ENCODE measurements around the gene TXNL4A. TPM values are rescaled to one million over a fixed set of nuclear protein-coding genes. Genes with fewer than 3 reads are reported as not detected.
"Not testable (repeated sequence)": the region's sequence is repeated elsewhere in the genome, so short reads cannot be mapped to it uniquely, and the experiment has no call there.

The TXNL4A gene
- total RNA-seq, 1 donor from 2014 or later = 44.3 TPM

DNA sequence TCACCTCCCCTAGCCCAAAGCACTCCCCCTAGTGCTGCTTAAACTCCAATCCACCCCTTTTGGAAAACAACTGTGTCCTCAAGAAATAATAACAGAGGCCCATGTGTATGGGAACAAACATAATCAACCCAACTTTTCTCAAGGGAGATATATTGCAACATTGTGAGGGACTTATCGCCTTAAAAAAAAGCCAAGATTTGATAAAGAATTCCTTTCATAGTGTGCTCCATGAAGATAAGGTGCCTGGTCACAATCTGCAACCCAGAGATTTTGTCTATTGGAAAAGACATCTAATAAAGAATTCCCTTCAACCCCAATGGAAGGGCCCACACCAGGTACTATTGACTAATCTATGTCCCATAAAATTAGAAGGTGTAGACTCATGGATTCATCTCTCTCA, 41.3 kb upstream of the TXNL4A start:
- no peak overlapping the region for H3K4me2 ChIP-seq

GRCh38 chr18:80027719-80028118, 39.4 kb upstream of the TXNL4A start:
- Mint-ChIP-seq H3K36me3 (peaks cover 16% of the 10 kb centered on the region), H3K9me3 (peaks cover 44% of the 10 kb centered on the region)
- not testable (repeated sequence) for H3K27ac Mint-ChIP-seq; H3K4me1 Mint-ChIP-seq; H3K27me3 Mint-ChIP-seq (ENCODE audit: insufficient read depth, low read depth); H3K9ac ChIP-seq; DNase-seq (ENCODE audit: low spot score); H3K79me2 ChIP-seq (ENCODE audit: low read depth); H3K4me2 ChIP-seq; H3K4me3 ChIP-seq; H3K27me3 ChIP-seq; H3K27ac ChIP-seq; H3K4me1 ChIP-seq; H2AFZ ChIP-seq (replicated peaks); H3F3A ChIP-seq (ENCODE audit: low read depth); H3K4me3 Mint-ChIP-seq; H3K36me3 ChIP-seq; H4K20me1 ChIP-seq (ENCODE audit: low read depth)
- H3K9me3 ChIP-seq (ENCODE audit: low read depth) = peaks cover 13% of the 10 kb centered on the region

More for the DNA sequence above, 41.3 kb upstream of the TXNL4A start:
- Mint-ChIP-seq H3K27me3 (ENCODE audit: insufficient read depth, low read depth) (peaks cover 2% of the 10 kb centered on the region), H3K36me3 (peaks cover 13% of the 10 kb centered on the region), H3K9me3 (peaks cover 26% of the 10 kb centered on the region), H3K4me1 (peaks cover 8% of the 10 kb centered on the region), H3K27ac (no peak overlapping the region), H3K4me3 (no peak overlapping the region)
- H2AFZ ChIP-seq (replicated peaks) = no peak overlapping the region
- no peaks in the 10 kb centered on the region for H3K36me3 ChIP-seq
- H3K9me3 ChIP-seq (ENCODE audit: low read depth) = peaks cover under 1% of the 10 kb centered on the region
- no peak overlapping the region for H3K4me3 ChIP-seq
- peaks cover 12% of the 10 kb centered on the region for H3F3A ChIP-seq (ENCODE audit: low read depth)
- peaks cover 4% of the 10 kb centered on the region for H3K27me3 ChIP-seq
- no peak for DNase-seq (ENCODE audit: low spot score)
- H3K27ac ChIP-seq = no peak overlapping the region
- H3K4me1 ChIP-seq = peaks cover under 1% of the 10 kb centered on the region
- H3K9ac ChIP-seq = no peak overlapping the region
- TF ChIP-seq EZH2 (IDR thresholded peaks at IDR 0.05) (no peak), EZH2phosphoT487 (IDR thresholded peaks at IDR 0.05) (no peak)
- TF ChIP-seq, protein P1, sequence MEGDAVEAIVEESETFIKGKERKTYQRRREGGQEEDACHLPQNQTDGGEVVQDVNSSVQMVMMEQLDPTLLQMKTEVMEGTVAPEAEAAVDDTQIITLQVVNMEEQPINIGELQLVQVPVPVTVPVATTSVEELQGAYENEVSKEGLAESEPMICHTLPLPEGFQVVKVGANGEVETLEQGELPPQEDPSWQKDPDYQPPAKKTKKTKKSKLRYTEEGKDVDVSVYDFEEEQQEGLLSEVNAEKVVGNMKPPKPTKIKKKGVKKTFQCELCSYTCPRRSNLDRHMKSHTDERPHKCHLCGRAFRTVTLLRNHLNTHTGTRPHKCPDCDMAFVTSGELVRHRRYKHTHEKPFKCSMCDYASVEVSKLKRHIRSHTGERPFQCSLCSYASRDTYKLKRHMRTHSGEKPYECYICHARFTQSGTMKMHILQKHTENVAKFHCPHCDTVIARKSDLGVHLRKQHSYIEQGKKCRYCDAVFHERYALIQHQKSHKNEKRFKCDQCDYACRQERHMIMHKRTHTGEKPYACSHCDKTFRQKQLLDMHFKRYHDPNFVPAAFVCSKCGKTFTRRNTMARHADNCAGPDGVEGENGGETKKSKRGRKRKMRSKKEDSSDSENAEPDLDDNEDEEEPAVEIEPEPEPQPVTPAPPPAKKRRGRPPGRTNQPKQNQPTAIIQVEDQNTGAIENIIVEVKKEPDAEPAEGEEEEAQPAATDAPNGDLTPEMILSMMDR (IDR thresholded peaks at IDR 0.05) = no peak
- H3K79me2 ChIP-seq (ENCODE audit: low read depth) = peaks cover 1% of the 10 kb centered on the region
- no peaks in the 10 kb centered on the region for H4K20me1 ChIP-seq (ENCODE audit: low read depth)

- Histone ChIP-seq H3K9ac (no peak overlapping the region), H4K20me1 (ENCODE audit: low read depth) (no peaks in the 10 kb centered on the region), H3K4me2 (no peak overlapping the region), H3K36me3 (no peaks in the 10 kb centered on the region), H3K27ac (no peak overlapping the region), H3K4me3 (no peak overlapping the region), H2AFZ (replicated peaks) (no peak overlapping the region), H3K4me1 (no peaks in the 10 kb centered on the region), H3K79me2 (ENCODE audit: low read depth) (no peaks in the 10 kb centered on the region), H3K9me3 (ENCODE audit: low read depth) (peaks cover 26% of the 10 kb centered on the region), H3F3A (ENCODE audit: low read depth) (no peaks in the 10 kb centered on the region), H3K27me3 (no peaks in the 10 kb centered on the region)
- peaks cover 19% of the 10 kb centered on the region for H3K36me3 Mint-ChIP-seq
- no peak for DNase-seq (ENCODE audit: low spot score)
- peaks cover 57% of the 10 kb centered on the region for H3K9me3 Mint-ChIP-seq
- no peaks in the 10 kb centered on the region for H3K4me1 Mint-ChIP-seq
- TF ChIP-seq, protein P1 (IDR thresholded peaks at IDR 0.05) = no peak
- TF ChIP-seq EZH2phosphoT487 (IDR thresholded peaks at IDR 0.05) = no peak
- no peak overlapping the region for H3K4me3 Mint-ChIP-seq
- H3K27me3 Mint-ChIP-seq (ENCODE audit: insufficient read depth, low read depth) = no peaks in the 10 kb centered on the region
- H3K27ac Mint-ChIP-seq = no peak overlapping the region
Measured at GRCh38 chr18:80026363-80026762, 38.0 kb upstream of the TXNL4A start.

GRCh38 chr18:80023173-80023572, 34.8 kb upstream of the TXNL4A start:
- Histone ChIP-seq H3K4me2 (no peak overlapping the region), H3K4me3 (no peak overlapping the region), H3K27me3 (no peaks in the 10 kb centered on the region), H3K79me2 (ENCODE audit: low read depth) (no peaks in the 10 kb centered on the region), H3K9ac (no peak overlapping the region), H3K27ac (no peak overlapping the region), H3K9me3 (ENCODE audit: low read depth) (peaks cover 43% of the 10 kb centered on the region), H2AFZ (replicated peaks) (no peak overlapping the region), H3F3A (ENCODE audit: low read depth) (no peaks in the 10 kb centered on the region), H3K36me3 (no peaks in the 10 kb centered on the region), H4K20me1 (ENCODE audit: low read depth) (no peaks in the 10 kb centered on the region), H3K4me1 (no peaks in the 10 kb centered on the region)
- TF ChIP-seq, protein P1 (IDR thresholded peaks at IDR 0.05) = peak; percentile 61
- no peak for TF ChIP-seq EZH2 (IDR thresholded peaks at IDR 0.05)
- peaks cover 72% of the 10 kb centered on the region for H3K9me3 Mint-ChIP-seq
- peak; percentile 15 for DNase-seq (ENCODE audit: low spot score)
- H3K27ac Mint-ChIP-seq = no peak overlapping the region
- no peaks in the 10 kb centered on the region for H3K27me3 Mint-ChIP-seq (ENCODE audit: insufficient read depth, low read depth)
- peaks cover 17% of the 10 kb centered on the region for H3K36me3 Mint-ChIP-seq
- H3K4me1 Mint-ChIP-seq = no peaks in the 10 kb centered on the region
- no peak overlapping the region for H3K4me3 Mint-ChIP-seq
